ENCODE data around the gene RAD51D.

GRCh38 chr17:35121315-35121714 lies 1.7 kb upstream of the RAD51D start, which contains the start of gene FNDC8:
- TF ChIP-seq CTCF (conservative IDR thresholded peaks at IDR 0.05 in 1 of 2, IDR thresholded peaks at IDR 0.05 in 1 of 2; ENCODE audit: low read depth in 1 of 2, low read length in 2 of 2) = no peak
- TF ChIP-seq EZH2 (IDR thresholded peaks at IDR 0.05; ENCODE audit: low read length, missing control alignments) = no peak

Measured in fibroblast of lung (primary cell).